Mesenchymal stem cell (in vitro differentiated cells and primary cell): Measurements from ENCODE around the gene OPCML.

Experiments
- DNase-seq: peaks from one replicate; pipeline ENCODE4 v3.0.0-alpha.2; 2013
- H2AFZ ChIP-seq: one replicate; pipeline ENCODE4 v1.6.1; 2013; ENCODE audit warnings: low read depth, mild to moderate bottlenecking, control low read depth, inconsistent platforms, low read length, moderate library complexity
- H2AK5ac ChIP-seq: 2 replicates; pipeline ENCODE4 v1.6.1; 2013; ENCODE audit warnings: low read length, moderate library complexity, mild to moderate bottlenecking, inconsistent platforms; ENCODE audit not compliant: severe bottlenecking
- H2BK120ac ChIP-seq: one replicate; pipeline ENCODE4 v1.6.1; 2013; ENCODE audit warnings: low read depth, mild to moderate bottlenecking, inconsistent platforms, low read length, moderate library complexity
- H2BK12ac ChIP-seq, 2 experiments: one replicate each; pipeline ENCODE4 v1.6.1; 2013; ENCODE audit warnings: inconsistent platforms in 2 of 2, low read length in 2 of 2, mild to moderate bottlenecking in 2 of 2, moderate library complexity in 2 of 2, control low read depth in 1 of 2
- H2BK15ac ChIP-seq: one replicate; pipeline ENCODE4 v1.6.1; 2013; ENCODE audit warnings: mild to moderate bottlenecking, low read depth, inconsistent platforms; ENCODE audit not compliant: poor library complexity, severe bottlenecking
- H2BK5ac ChIP-seq: 2 replicates; pipeline ENCODE4 v1.6.1; 2013; ENCODE audit warnings: low read depth, mild to moderate bottlenecking, low read length, control low read depth, inconsistent platforms; ENCODE audit not compliant: poor library complexity, severe bottlenecking
- H3K14ac ChIP-seq, 2 experiments: one replicate each; pipeline ENCODE4 v1.6.1; 2013; ENCODE audit warnings: inconsistent platforms in 2 of 2, low read length in 2 of 2, control low read depth in 1 of 2, mild to moderate bottlenecking in 1 of 2, moderate library complexity in 1 of 2
- H3K18ac ChIP-seq, 2 experiments: one replicate each; pipeline ENCODE4 v1.6.1; 2013; ENCODE audit warnings: inconsistent platforms in 2 of 2, low read length in 2 of 2, control low read depth in 1 of 2, low read depth in 1 of 2, mild to moderate bottlenecking in 1 of 2
- H3K23ac ChIP-seq, 2 experiments: one replicate each; pipeline ENCODE4 v1.6.1; 2013; ENCODE audit warnings: inconsistent platforms in 2 of 2, low read length in 2 of 2, mild to moderate bottlenecking in 2 of 2, moderate library complexity in 2 of 2, control low read depth in 1 of 2
- H3K27ac ChIP-seq: 2 replicates; pipeline ENCODE4 v1.5.1; 2013; ENCODE audit warnings: mild to moderate bottlenecking, moderate library complexity, low read length, control low read depth, inconsistent platforms; ENCODE audit not compliant: poor library complexity, severe bottlenecking
- H3K27me3 ChIP-seq, 2 experiments: 2 replicates each; pipeline versions ENCODE4 v1.6.1 to v1.7.0; 2013; ENCODE audit warnings: low read length in 2 of 2, mild to moderate bottlenecking in 2 of 2, moderate library complexity in 2 of 2, control low read depth in 1 of 2, inconsistent platforms in 1 of 2; ENCODE audit not compliant: control insufficient read depth in 1 of 2, insufficient read depth in 1 of 2
- H3K36me3 ChIP-seq, 2 experiments: 2 replicates each; pipeline versions ENCODE4 v1.6.1 to v1.7.0; 2013; ENCODE audit warnings: low read length in 2 of 2, control low read depth in 1 of 2, inconsistent platforms in 1 of 2, low read depth in 1 of 2, mild to moderate bottlenecking in 1 of 2; ENCODE audit not compliant: insufficient read depth in 2 of 2, control insufficient read depth in 1 of 2
- H3K4ac ChIP-seq, 2 experiments: one replicate each; pipeline ENCODE4 v1.6.1; 2013; ENCODE audit warnings: inconsistent platforms in 2 of 2, low read length in 2 of 2, mild to moderate bottlenecking in 2 of 2, moderate library complexity in 2 of 2, control low read depth in 1 of 2, low read depth in 1 of 2
- H3K4me1 ChIP-seq: 2 replicates; pipeline ENCODE4 v1.6.1; 2013; ENCODE audit warnings: low read depth, low read length, control low read depth; ENCODE audit not compliant: control insufficient read depth, insufficient read depth
- H3K4me2 ChIP-seq: 2 replicates; pipeline ENCODE4 v1.6.1; 2013; ENCODE audit warnings: low read length, mild to moderate bottlenecking, inconsistent platforms; ENCODE audit not compliant: poor library complexity, severe bottlenecking
- H3K4me3 ChIP-seq, 2 experiments: 2 replicates each; pipeline versions ENCODE4 v1.5.1 to v1.7.0; 2013; ENCODE audit warnings: low read length in 2 of 2, mild to moderate bottlenecking in 2 of 2, control low read depth in 1 of 2, low read depth in 1 of 2; ENCODE audit not compliant: insufficient read depth in 1 of 2
- H3K79me1 ChIP-seq: replicated peaks from 2 replicates; pipeline ENCODE4 v1.6.1; 2013; ENCODE audit warnings: mild to moderate bottlenecking, control low read depth, low read length, inconsistent platforms; ENCODE audit not compliant: poor library complexity, severe bottlenecking
- H3K9ac ChIP-seq: 2 replicates; pipeline ENCODE4 v1.7.0; 2013; ENCODE audit warnings: mild to moderate bottlenecking, low read length, moderate library complexity
- H3K9me3 ChIP-seq: 2 replicates; pipeline ENCODE4 v1.7.0; 2013; ENCODE audit warnings: mild to moderate bottlenecking, low read length; ENCODE audit not compliant: control insufficient read depth
- H4K8ac ChIP-seq: one replicate; pipeline ENCODE4 v1.6.1; 2013; ENCODE audit warnings: inconsistent platforms, mild to moderate bottlenecking, low read length, moderate library complexity
- H4K91ac ChIP-seq: one replicate; pipeline ENCODE4 v1.6.1; 2013; ENCODE audit warnings: mild to moderate bottlenecking, low read length, inconsistent platforms
- WGBS: methylation state at CpG from one replicate; pipeline ENCODE4 v1.1.7; 2013; ENCODE audit warnings: mixed read lengths; 5-methylcytosine and 5-hydroxymethylcytosine counted together

The OPCML gene

GRCh38 chr11:133302056-133302455 is 230.2 kb downstream of the OPCML start:
- Histone ChIP-seq H3K4me2 (no peak overlapping the region), H3K4me1 (no peaks in the 10 kb centered on the region)
- 49% methylated on average over 3 of the region's 3 CpGs for WGBS

GRCh38 chr11:133300666-133301065 is 231.6 kb downstream of the OPCML start:
- H3K9ac ChIP-seq, result no peak overlapping the region
- H2BK5ac ChIP-seq, result no peak overlapping the region
- H2AK5ac ChIP-seq, result no peak overlapping the region
- H2BK15ac ChIP-seq, result no peak overlapping the region
- no peak overlapping the region for H3K27ac ChIP-seq
- no peak overlapping the region for H3K23ac ChIP-seq
- no peak overlapping the region for H2AFZ ChIP-seq
- H3K18ac ChIP-seq, result no peak overlapping the region
- H3K36me3 ChIP-seq, result no peaks in the 10 kb centered on the region
- WGBS, result 60% methylated on average over 3 of the region's 3 CpGs
- H3K9me3 ChIP-seq, result peaks cover 12% of the 10 kb centered on the region
- no peak for DNase-seq
- no peak overlapping the region for H3K4ac ChIP-seq
- no peak overlapping the region for H3K4me2 ChIP-seq
- H3K27me3 ChIP-seq, result no peaks in the 10 kb centered on the region
- H3K4me1 ChIP-seq, result no peaks in the 10 kb centered on the region
- no peak overlapping the region for H4K91ac ChIP-seq
- H3K14ac ChIP-seq, result no peak overlapping the region
- no peak overlapping the region for H2BK12ac ChIP-seq
- no peak overlapping the region for H4K8ac ChIP-seq
- H2BK120ac ChIP-seq, result no peak overlapping the region
- no peak overlapping the region for H3K4me3 ChIP-seq
- H3K79me1 ChIP-seq, result no peaks in the 10 kb centered on the region

More at GRCh38 chr11:133302056-133302455, 230.2 kb downstream of the OPCML start:
- Histone ChIP-seq H2BK120ac (no peak overlapping the region), H2BK5ac (no peak overlapping the region), H2BK12ac (no peak overlapping the region), H3K27ac (no peak overlapping the region), H3K9ac (no peak overlapping the region), H3K27me3 (no peaks in the 10 kb centered on the region), H3K18ac (no peak overlapping the region), H2AFZ (no peak overlapping the region), H2AK5ac (no peak overlapping the region), H4K8ac (no peak overlapping the region), H3K23ac (no peak overlapping the region), H3K14ac (no peak overlapping the region), H2BK15ac (no peak overlapping the region), H3K9me3 (peaks cover 18% of the 10 kb centered on the region), H3K79me1 (no peaks in the 10 kb centered on the region), H3K36me3 (no peaks in the 10 kb centered on the region), H3K4me3 (no peak overlapping the region), H3K4ac (no peak overlapping the region), H4K91ac (no peak overlapping the region)
- no peak for DNase-seq

GRCh38 chr11:133291780-133292179 is 240.5 kb downstream of the OPCML start:
- peaks cover 2% of the 10 kb centered on the region for H3K9me3 ChIP-seq
- DNase-seq, result no peak
- H3K4me1 ChIP-seq, result no peaks in the 10 kb centered on the region
- no peaks in the 10 kb centered on the region for H3K36me3 ChIP-seq
- H3K4me2 ChIP-seq, result no peak overlapping the region
- H3K27ac ChIP-seq, result no peak overlapping the region
- no peak overlapping the region for H3K4ac ChIP-seq
- H3K79me1 ChIP-seq, result no peaks in the 10 kb centered on the region
- 83% methylated on average over 7 of the region's 7 CpGs for WGBS
- no peak overlapping the region for H2BK5ac ChIP-seq
- H2BK15ac ChIP-seq, result no peak overlapping the region
- no peak overlapping the region for H2AFZ ChIP-seq
- no peak overlapping the region for H3K4me3 ChIP-seq
- no peak overlapping the region for H4K91ac ChIP-seq
- H2BK12ac ChIP-seq, result no peak overlapping the region
- no peak overlapping the region for H2AK5ac ChIP-seq
- H3K23ac ChIP-seq, result no peak overlapping the region
- H3K27me3 ChIP-seq, result no peaks in the 10 kb centered on the region
- H3K9ac ChIP-seq, result no peak overlapping the region
- no peak overlapping the region for H4K8ac ChIP-seq
- no peak overlapping the region for H3K14ac ChIP-seq
- no peak overlapping the region for H3K18ac ChIP-seq
- no peak overlapping the region for H2BK120ac ChIP-seq

- Histone ChIP-seq H3K36me3 (no peaks in the 10 kb centered on the region), H2AFZ (no peak overlapping the region), H3K18ac (no peak overlapping the region), H4K8ac (no peak overlapping the region), H3K14ac (no peak overlapping the region), H2BK5ac (no peak overlapping the region), H3K4me1 (no peaks in the 10 kb centered on the region), H2BK120ac (no peak overlapping the region), H4K91ac (no peak overlapping the region), H3K23ac (no peak overlapping the region), H2BK15ac (no peak overlapping the region), H3K9me3 (no peaks in the 10 kb centered on the region), H3K4ac (no peak overlapping the region), H3K9ac (no peak overlapping the region), H3K27ac (no peak overlapping the region), H2AK5ac (no peak overlapping the region), H3K79me1 (no peaks in the 10 kb centered on the region), H3K4me2 (no peak overlapping the region), H2BK12ac (no peak overlapping the region), H3K4me3 (no peak overlapping the region), H3K27me3 (no peaks in the 10 kb centered on the region)
- no peak for DNase-seq
- 73% methylated on average over 5 of the region's 6 CpGs for WGBS
Measured at GRCh38 chr11:133285359-133285758, 246.9 kb downstream of the OPCML start.
